GM20000 (cell line): ENCODE data around the gene JAKMIP1.

Source experiments
- DNase-seq: peaks from one replicate; pipeline ENCODE4 v3.0.0; 2012; ENCODE audit warnings: low spot score
- TF ChIP-seq, protein P1 (sequence below): IDR thresholded peaks from 2 replicates; pipeline ENCODE4 v1.5.1; 2012; ENCODE audit warnings: mild to moderate bottlenecking, control low read depth; ENCODE audit errors: extremely low read depth, missing control alignments

The JAKMIP1 gene

GRCh38 chr4:5976921-5977320 lies 223.4 kb downstream of the JAKMIP1 start:
- no peak for DNase-seq
- TF ChIP-seq, protein P1, sequence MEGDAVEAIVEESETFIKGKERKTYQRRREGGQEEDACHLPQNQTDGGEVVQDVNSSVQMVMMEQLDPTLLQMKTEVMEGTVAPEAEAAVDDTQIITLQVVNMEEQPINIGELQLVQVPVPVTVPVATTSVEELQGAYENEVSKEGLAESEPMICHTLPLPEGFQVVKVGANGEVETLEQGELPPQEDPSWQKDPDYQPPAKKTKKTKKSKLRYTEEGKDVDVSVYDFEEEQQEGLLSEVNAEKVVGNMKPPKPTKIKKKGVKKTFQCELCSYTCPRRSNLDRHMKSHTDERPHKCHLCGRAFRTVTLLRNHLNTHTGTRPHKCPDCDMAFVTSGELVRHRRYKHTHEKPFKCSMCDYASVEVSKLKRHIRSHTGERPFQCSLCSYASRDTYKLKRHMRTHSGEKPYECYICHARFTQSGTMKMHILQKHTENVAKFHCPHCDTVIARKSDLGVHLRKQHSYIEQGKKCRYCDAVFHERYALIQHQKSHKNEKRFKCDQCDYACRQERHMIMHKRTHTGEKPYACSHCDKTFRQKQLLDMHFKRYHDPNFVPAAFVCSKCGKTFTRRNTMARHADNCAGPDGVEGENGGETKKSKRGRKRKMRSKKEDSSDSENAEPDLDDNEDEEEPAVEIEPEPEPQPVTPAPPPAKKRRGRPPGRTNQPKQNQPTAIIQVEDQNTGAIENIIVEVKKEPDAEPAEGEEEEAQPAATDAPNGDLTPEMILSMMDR: no peak

DNA sequence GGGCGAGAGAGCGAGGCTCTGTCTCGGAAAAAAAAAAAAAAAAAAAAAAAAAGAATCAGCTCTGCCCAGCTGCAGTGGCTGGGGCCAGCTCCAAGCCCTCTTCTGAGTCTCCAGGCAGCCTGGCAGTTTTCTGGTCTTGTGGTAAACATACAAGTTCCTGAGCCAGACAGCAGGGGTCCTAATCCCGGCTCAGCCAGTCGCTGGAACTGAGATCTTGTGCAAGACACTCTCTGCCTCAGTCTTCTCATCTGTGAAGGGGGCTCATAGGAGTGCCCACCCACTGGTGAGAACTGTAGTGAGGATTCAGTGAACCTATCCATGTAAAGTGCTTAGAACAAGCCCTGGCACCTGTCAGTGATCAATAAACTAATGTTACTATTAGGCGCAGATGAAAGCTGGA lies 223.9 kb downstream of the JAKMIP1 start:
- TF ChIP-seq, protein P1: no peak
- no peak for DNase-seq
